ENCODE results near the gene CAST. TPM values are rescaled to one million over a fixed set of nuclear protein-coding genes. Genes with fewer than 3 reads are reported as not detected.
A peak's percentile ranks its signal among the peaks of the same experiment; 100 is the strongest.

Gene CAST
- total RNA-seq, 5 donors from 2014 or later (not counting 1 experiment from before 2014, with no cell fraction given) = 166 to 238 (median 191) TPM

- Mint-ChIP-seq H3K4me1 (peaks cover 4 to 12% (median 11%) of the 10 kb centered on the region in 3 donors), H3K9me3 (no peaks in the 10 kb centered on the region), H3K4me3 (no peak overlapping the region), H3K27ac (peak overlapping the region; percentile 25 to 75), H3K36me3 (peaks cover 38% of the 10 kb centered on the region), H3K27me3 (no peaks in the 10 kb centered on the region)
- DNase-seq = no peak
- Histone ChIP-seq H3K36me3 (ENCODE audit: control insufficient read depth in 2 of 2, extremely low read depth in 1 of 2, insufficient read depth in 1 of 2, low read length in 1 of 2) (peaks cover 0 to 79% of the 10 kb centered on the region in 2 donors), H3K27ac (ENCODE audit: low read length) (no peak overlapping the region), H3K4me1 (ENCODE audit: control insufficient read depth in 1 of 2, extremely low read depth in 1 of 2, insufficient read depth in 2 of 2, low read length in 2 of 2) (no peaks in the 10 kb centered on the region), H3K27me3 (replicated peaks in 1 of 2; ENCODE audit: control insufficient read depth in 2 of 2, extremely low read depth in 1 of 2, insufficient read depth in 2 of 2, low read length in 1 of 2) (no peaks in the 10 kb centered on the region), H3K4me3 (ENCODE audit: control insufficient read depth in 1 of 2, extremely low read depth in 1 of 2, low read length in 1 of 2) (no peak overlapping the region), H3K9me3 (no peaks in the 10 kb centered on the region)
- ATAC-seq (replicated peaks in 1 of 4) = no peak
- CTCF ChIA-PET = interaction anchor here in 1 of 2 donors (0.5 to 1.0 kb wide), 2 partner anchors 12 to 41 kb away, joined by 3 to 5 read pairs; no protein-coding TSS in a partner anchor
- POLR2A ChIA-PET = interaction anchor here in 1 of 2 donors (0.7 kb wide), 1 partner anchor 16 kb away, joined by 3 read pairs; no protein-coding TSS in a partner anchor
- no CpG with 5 or more reads among the region's 1 CpG for WGBS (ENCODE audit: insufficient coverage)
Measured at GRCh38 chr5:96765043-96765442, 102.9 kb downstream of the CAST start.

DNA sequence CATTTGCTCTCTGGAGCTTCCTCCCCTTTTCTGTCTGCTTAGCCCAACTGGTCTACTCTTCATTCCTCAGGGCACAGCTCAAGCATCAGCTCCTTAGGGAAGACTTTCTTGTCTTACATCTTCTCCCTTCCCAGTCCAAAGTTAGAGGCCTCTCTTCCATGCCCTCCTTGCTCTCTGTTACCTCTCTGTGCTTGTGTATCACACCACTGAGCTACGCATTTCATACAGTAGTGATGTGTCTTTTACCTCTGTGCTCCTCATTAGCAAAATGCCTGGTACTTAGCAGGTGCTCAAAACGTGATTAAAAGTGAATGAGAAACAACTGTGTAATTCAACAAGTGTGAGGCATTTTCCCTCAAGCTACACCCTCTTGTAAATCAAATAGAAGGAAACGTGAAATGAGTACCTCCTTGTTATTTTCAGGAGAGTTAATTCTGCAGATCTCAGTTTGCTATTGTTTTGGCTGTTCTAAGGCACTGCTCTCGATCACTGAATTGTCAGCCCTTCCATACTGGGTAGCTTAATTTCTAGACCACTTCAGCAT is 106.6 kb downstream of the CAST start:
- Mint-ChIP-seq H3K9me3 (no peaks in the 10 kb centered on the region), H3K36me3 (peaks cover 54% of the 10 kb centered on the region), H3K4me1 (peaks cover 21 to 38% (median 26%) of the 10 kb centered on the region in 3 donors), H3K27ac (peak overlapping the region; percentile 18 to 40), H3K4me3 (no peak overlapping the region), H3K27me3 (no peaks in the 10 kb centered on the region)
- Histone ChIP-seq H3K4me3 (ENCODE audit: control insufficient read depth in 1 of 2, extremely low read depth in 1 of 2, low read length in 1 of 2) (no peak overlapping the region), H3K27me3 (replicated peaks in 1 of 2; ENCODE audit: control insufficient read depth in 2 of 2, extremely low read depth in 1 of 2, insufficient read depth in 2 of 2, low read length in 1 of 2) (no peaks in the 10 kb centered on the region), H3K4me1 (ENCODE audit: control insufficient read depth in 1 of 2, extremely low read depth in 1 of 2, insufficient read depth in 2 of 2, low read length in 2 of 2) (no peaks in the 10 kb centered on the region), H3K36me3 (ENCODE audit: control insufficient read depth in 2 of 2, extremely low read depth in 1 of 2, insufficient read depth in 1 of 2, low read length in 1 of 2) (peaks cover 0 to 91% of the 10 kb centered on the region in 2 donors), H3K27ac (ENCODE audit: low read length) (no peak overlapping the region), H3K9me3 (no peaks in the 10 kb centered on the region)
- CTCF ChIA-PET = interaction anchor here in 1 of 2 donors (0.6 kb wide), 1 partner anchor 226 kb away, joined by 3 read pairs; no protein-coding TSS in a partner anchor
- no peak for DNase-seq
- POLR2A ChIA-PET = interaction anchor here in 1 of 2 donors (0.6 kb wide), 1 partner anchor 1038 kb away, joined by 3 read pairs; no protein-coding TSS in a partner anchor
- no CpG with 5 or more reads among the region's 4 CpGs for WGBS (ENCODE audit: insufficient coverage)
- ATAC-seq (replicated peaks in 1 of 4) = no peak

GRCh38 chr5:96771395-96771794 is 109.2 kb downstream of the CAST start:
- H3K9me3 ChIP-seq = no peaks in the 10 kb centered on the region
- peaks cover 4 to 85% of the 10 kb centered on the region in 2 donors for H3K36me3 ChIP-seq (ENCODE audit: control insufficient read depth in 2 of 2, extremely low read depth in 1 of 2, insufficient read depth in 1 of 2, low read length in 1 of 2)
- no peaks in the 10 kb centered on the region for H3K4me1 ChIP-seq (ENCODE audit: control insufficient read depth in 1 of 2, extremely low read depth in 1 of 2, insufficient read depth in 2 of 2, low read length in 2 of 2)
- H3K27ac ChIP-seq (ENCODE audit: low read length) = peak overlapping the region; percentile 48
- H3K36me3 Mint-ChIP-seq = peaks cover 58% of the 10 kb centered on the region
- H3K9me3 Mint-ChIP-seq = no peaks in the 10 kb centered on the region
- ChIA-PET POLR2A (interaction anchor here in 1 of 2 donors (0.6 to 1.0 kb wide), 2 partner anchors 19 to 101 kb away, joined by 3 to 7 read pairs; no protein-coding TSS in a partner anchor), CTCF (interaction anchor here (0.6 to 2.0 kb wide), 9 partner anchors 9 to 390 kb away, joined by 3 to 10 read pairs (median 4); partner anchors contain the start of gene LIX1 (in 1 of the 2))
- peaks cover 20 to 38% (median 25%) of the 10 kb centered on the region in 3 donors for H3K4me1 Mint-ChIP-seq
- peak overlapping the region; percentile 76 to 85 for H3K27ac Mint-ChIP-seq
- no peak overlapping the region for H3K4me3 ChIP-seq (ENCODE audit: control insufficient read depth in 1 of 2, extremely low read depth in 1 of 2, low read length in 1 of 2)
- no peaks in the 10 kb centered on the region for H3K27me3 ChIP-seq (replicated peaks in 1 of 2; ENCODE audit: control insufficient read depth in 2 of 2, extremely low read depth in 1 of 2, insufficient read depth in 2 of 2, low read length in 1 of 2)
- ATAC-seq (replicated peaks in 1 of 4) (no peak), DNase-seq (no peak)
- whole genome bisulfite sequencing (ENCODE audit: insufficient coverage) = no CpG with 5 or more reads among the region's 1 CpG
- no peaks in the 10 kb centered on the region for H3K27me3 Mint-ChIP-seq
- no peak overlapping the region for H3K4me3 Mint-ChIP-seq

DNA sequence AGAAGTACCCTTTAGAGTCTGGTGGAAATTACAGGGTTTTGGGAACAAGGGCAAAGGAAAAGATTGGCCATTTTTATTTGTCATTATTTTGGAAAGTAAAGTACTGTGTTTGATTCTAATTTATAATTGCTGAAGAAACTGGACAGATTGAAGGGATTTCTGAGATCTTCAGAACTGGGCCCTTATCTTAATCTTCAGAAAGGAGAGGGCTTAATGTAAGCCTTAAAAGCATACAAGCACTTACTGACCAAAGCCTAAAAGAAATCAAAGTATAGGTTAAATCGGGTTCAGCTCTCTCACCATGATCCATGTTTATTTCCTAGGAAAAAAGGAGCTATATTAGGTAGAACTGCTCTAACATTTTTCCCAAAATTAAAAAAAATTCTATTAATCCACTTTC is 109.9 kb downstream of the CAST start:
- H3K4me3 Mint-ChIP-seq = no peak overlapping the region
- H3K27me3 Mint-ChIP-seq = no peaks in the 10 kb centered on the region
- H3K4me1 Mint-ChIP-seq = peaks cover 20 to 40% (median 25%) of the 10 kb centered on the region in 3 donors
- peaks cover 4 to 85% of the 10 kb centered on the region in 2 donors for H3K36me3 ChIP-seq (ENCODE audit: control insufficient read depth in 2 of 2, extremely low read depth in 1 of 2, insufficient read depth in 1 of 2, low read length in 1 of 2)
- peak overlapping the region; percentile 39 for H3K27ac ChIP-seq (ENCODE audit: low read length)
- no peak for DNase-seq
- H3K4me1 ChIP-seq (ENCODE audit: control insufficient read depth in 1 of 2, extremely low read depth in 1 of 2, insufficient read depth in 2 of 2, low read length in 2 of 2) = no peaks in the 10 kb centered on the region
- no peak for ATAC-seq (replicated peaks in 1 of 4)
- no CpG with 5 or more reads among the region's 1 CpG for WGBS (ENCODE audit: insufficient coverage)
- no peaks in the 10 kb centered on the region for H3K27me3 ChIP-seq (replicated peaks in 1 of 2; ENCODE audit: control insufficient read depth in 2 of 2, extremely low read depth in 1 of 2, insufficient read depth in 2 of 2, low read length in 1 of 2)
- peaks cover 57% of the 10 kb centered on the region for H3K36me3 Mint-ChIP-seq
- ChIA-PET POLR2A (interaction anchor here in 1 of 2 donors (1.0 kb wide), 1 partner anchor 25 kb away, joined by 6 read pairs; no protein-coding TSS in a partner anchor), CTCF (interaction anchor here (0.6 to 2.0 kb wide), 6 partner anchors 9 to 389 kb away, joined by 3 to 15 read pairs (median 4); no protein-coding TSS in a partner anchor)
- H3K9me3 Mint-ChIP-seq = no peaks in the 10 kb centered on the region
- H3K27ac Mint-ChIP-seq = peak overlapping the region; percentile 43 to 79
- no peak overlapping the region for H3K4me3 ChIP-seq (ENCODE audit: control insufficient read depth in 1 of 2, extremely low read depth in 1 of 2, low read length in 1 of 2)
- no peaks in the 10 kb centered on the region for H3K9me3 ChIP-seq

GRCh38 chr5:96772542-96772941 is 110.4 kb downstream of the CAST start:
- Mint-ChIP-seq H3K36me3 (peaks cover 61% of the 10 kb centered on the region), H3K4me1 (peaks cover 20 to 44% (median 25%) of the 10 kb centered on the region in 3 donors), H3K9me3 (no peaks in the 10 kb centered on the region), H3K27me3 (no peaks in the 10 kb centered on the region), H3K4me3 (no peak overlapping the region), H3K27ac (peak overlapping the region; percentile 79 to 83)
- Histone ChIP-seq H3K9me3 (no peaks in the 10 kb centered on the region), H3K4me1 (ENCODE audit: control insufficient read depth in 1 of 2, extremely low read depth in 1 of 2, insufficient read depth in 2 of 2, low read length in 2 of 2) (no peaks in the 10 kb centered on the region), H3K36me3 (ENCODE audit: control insufficient read depth in 2 of 2, extremely low read depth in 1 of 2, insufficient read depth in 1 of 2, low read length in 1 of 2) (peaks cover 4 to 85% of the 10 kb centered on the region in 2 donors), H3K27ac (ENCODE audit: low read length) (peak overlapping the region; percentile 17), H3K4me3 (ENCODE audit: control insufficient read depth in 1 of 2, extremely low read depth in 1 of 2, low read length in 1 of 2) (no peak overlapping the region), H3K27me3 (replicated peaks in 1 of 2; ENCODE audit: control insufficient read depth in 2 of 2, extremely low read depth in 1 of 2, insufficient read depth in 2 of 2, low read length in 1 of 2) (no peaks in the 10 kb centered on the region)
- ChIA-PET POLR2A (interaction anchor here in 1 of 2 donors (1.0 kb wide), 1 partner anchor 25 kb away, joined by 6 read pairs; no protein-coding TSS in a partner anchor), CTCF (interaction anchor here (0.8 to 2.0 kb wide), 3 partner anchors 10 to 20 kb away, joined by 7 to 15 read pairs (median 8); no protein-coding TSS in a partner anchor)
- no peak for ATAC-seq (replicated peaks in 1 of 4)
- no peak for DNase-seq

DNA sequence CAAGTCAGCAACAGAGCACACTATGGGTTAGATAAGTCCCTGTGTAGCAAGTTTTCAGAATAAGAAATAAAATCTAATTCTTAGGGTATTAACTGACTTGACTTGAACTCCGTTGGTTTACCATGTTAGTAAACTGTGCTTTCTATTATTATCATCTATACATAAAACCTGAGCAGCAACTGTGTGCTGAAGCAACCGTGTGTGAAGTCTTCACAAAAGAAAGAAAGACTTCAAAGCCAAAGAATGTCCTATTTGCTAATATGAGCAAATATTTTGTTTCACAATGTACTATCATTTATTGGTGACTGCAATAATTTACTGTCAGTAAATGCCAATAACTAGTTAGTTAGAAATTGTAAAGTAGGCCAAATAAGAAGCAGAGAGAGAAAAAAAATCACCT is 112.9 kb downstream of the CAST start:
- Mint-ChIP-seq H3K4me3 (no peak overlapping the region), H3K9me3 (no peaks in the 10 kb centered on the region), H3K4me1 (peaks cover 20 to 48% (median 23%) of the 10 kb centered on the region in 3 donors), H3K36me3 (peaks cover 64% of the 10 kb centered on the region), H3K27me3 (no peaks in the 10 kb centered on the region), H3K27ac (peak overlapping the region in 1 of 2 donors; percentile 40)
- no CpG with 5 or more reads among the region's 2 CpGs for WGBS (ENCODE audit: insufficient coverage)
- DNase-seq (no peak), ATAC-seq (replicated peaks in 1 of 4) (no peak)
- Histone ChIP-seq H3K36me3 (ENCODE audit: control insufficient read depth in 2 of 2, extremely low read depth in 1 of 2, insufficient read depth in 1 of 2, low read length in 1 of 2) (peaks cover 7 to 85% of the 10 kb centered on the region in 2 donors), H3K27me3 (replicated peaks in 1 of 2; ENCODE audit: control insufficient read depth in 2 of 2, extremely low read depth in 1 of 2, insufficient read depth in 2 of 2, low read length in 1 of 2) (no peaks in the 10 kb centered on the region), H3K27ac (ENCODE audit: low read length) (no peak overlapping the region), H3K9me3 (no peaks in the 10 kb centered on the region), H3K4me1 (ENCODE audit: control insufficient read depth in 1 of 2, extremely low read depth in 1 of 2, insufficient read depth in 2 of 2, low read length in 2 of 2) (no peaks in the 10 kb centered on the region), H3K4me3 (ENCODE audit: control insufficient read depth in 1 of 2, extremely low read depth in 1 of 2, low read length in 1 of 2) (no peak overlapping the region)
- CTCF ChIA-PET = no interaction called here
- POLR2A ChIA-PET = no interaction called here
